Measurements from ENCODE around the gene ENOSF1.

ENOSF1 gene

GRCh38 chr18:644395-645004 lies 67.9 kb downstream of the ENOSF1 start:
- 60% methylated on average over 1 of the region's 2 CpGs; no CpG with 5 or more reads in 1 of the 2 experiments for WGBS, 2 experiments (ENCODE audit: insufficient coverage in 2 of 2)
- Histone ChIP-seq H3K36me3 (ENCODE audit: control insufficient read depth, insufficient read depth, low read length) (no peaks in the 10 kb centered on the region), H3K4me1 (ENCODE audit: control insufficient read depth, insufficient read depth, low read length, poor library complexity, severe bottlenecking) (no peaks in the 10 kb centered on the region), H3K27ac (ENCODE audit: low read depth, low read length, severe bottlenecking) (no peak overlapping the region), H3K4me3 (ENCODE audit: extremely low read depth, insufficient read depth, low read length, poor library complexity, severe bottlenecking) (no peak overlapping the region), H3K9me3 (ENCODE audit: control insufficient read depth, low read length) (no peaks in the 10 kb centered on the region)

- WGBS, 2 experiments (ENCODE audit: insufficient coverage in 2 of 2) = 92 to 93% methylated on average over 3 to 4 of the region's 6 CpGs
- Histone ChIP-seq H3K36me3 (ENCODE audit: control insufficient read depth, insufficient read depth, low read length) (no peaks in the 10 kb centered on the region), H3K27ac (ENCODE audit: low read depth, low read length, severe bottlenecking) (no peak overlapping the region), H3K9me3 (ENCODE audit: control insufficient read depth, low read length) (no peaks in the 10 kb centered on the region), H3K4me3 (ENCODE audit: extremely low read depth, insufficient read depth, low read length, poor library complexity, severe bottlenecking) (no peak overlapping the region), H3K4me1 (ENCODE audit: control insufficient read depth, insufficient read depth, low read length, poor library complexity, severe bottlenecking) (no peaks in the 10 kb centered on the region)
Observed at GRCh38 chr18:641224-641623, 71.2 kb downstream of the ENOSF1 start.

DNA sequence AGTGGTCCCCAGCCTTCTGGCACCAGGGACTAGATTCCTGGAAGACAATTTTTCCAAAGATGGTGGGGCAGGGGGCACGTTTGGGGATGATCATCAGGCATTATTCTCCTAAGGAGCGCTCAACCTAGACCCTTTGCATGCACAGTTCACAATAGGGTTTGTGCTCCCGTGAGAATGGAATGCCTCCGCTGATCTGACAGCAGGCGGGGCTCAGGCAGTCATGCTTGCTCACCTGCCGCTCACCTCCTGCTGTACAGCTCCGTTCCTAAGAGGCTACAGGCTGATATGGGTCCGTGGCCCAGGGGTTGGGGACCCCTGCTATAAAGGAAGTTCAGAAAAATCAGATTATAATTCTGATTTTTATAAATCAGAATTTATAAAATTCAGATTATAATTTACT lies 77.3 kb downstream of the ENOSF1 start:
- WGBS, 2 experiments (ENCODE audit: insufficient coverage in 2 of 2) = 47 to 55% methylated on average over 5 to 6 of the region's 8 CpGs
- H3K27ac ChIP-seq (ENCODE audit: low read depth, low read length, severe bottlenecking) = no peak overlapping the region
- peaks cover 6% of the 10 kb centered on the region for H3K4me1 ChIP-seq (ENCODE audit: control insufficient read depth, insufficient read depth, low read length, poor library complexity, severe bottlenecking)
- H3K36me3 ChIP-seq (ENCODE audit: control insufficient read depth, insufficient read depth, low read length) = no peaks in the 10 kb centered on the region
- no peak overlapping the region for H3K4me3 ChIP-seq (ENCODE audit: extremely low read depth, insufficient read depth, low read length, poor library complexity, severe bottlenecking)
- no peaks in the 10 kb centered on the region for H3K9me3 ChIP-seq (ENCODE audit: control insufficient read depth, low read length)

GRCh38 chr18:634551-635045 lies 77.8 kb downstream of the ENOSF1 start:
- Histone ChIP-seq H3K36me3 (ENCODE audit: control insufficient read depth, insufficient read depth, low read length) (no peaks in the 10 kb centered on the region), H3K9me3 (ENCODE audit: control insufficient read depth, low read length) (no peaks in the 10 kb centered on the region), H3K27ac (ENCODE audit: low read depth, low read length, severe bottlenecking) (no peak overlapping the region), H3K4me1 (ENCODE audit: control insufficient read depth, insufficient read depth, low read length, poor library complexity, severe bottlenecking) (peaks cover 6% of the 10 kb centered on the region), H3K4me3 (ENCODE audit: extremely low read depth, insufficient read depth, low read length, poor library complexity, severe bottlenecking) (no peak overlapping the region)
- WGBS, 2 experiments (ENCODE audit: insufficient coverage in 2 of 2) = no CpG with 5 or more reads among the region's 2 CpGs

GRCh38 chr18:631560-631959 lies 80.9 kb downstream of the ENOSF1 start:
- no peaks in the 10 kb centered on the region for H3K9me3 ChIP-seq (ENCODE audit: control insufficient read depth, low read length)
- no peak overlapping the region for H3K27ac ChIP-seq (ENCODE audit: low read depth, low read length, severe bottlenecking)
- H3K4me3 ChIP-seq (ENCODE audit: extremely low read depth, insufficient read depth, low read length, poor library complexity, severe bottlenecking) = no peak overlapping the region
- H3K36me3 ChIP-seq (ENCODE audit: control insufficient read depth, insufficient read depth, low read length) = no peaks in the 10 kb centered on the region
- peaks cover 6% of the 10 kb centered on the region for H3K4me1 ChIP-seq (ENCODE audit: control insufficient read depth, insufficient read depth, low read length, poor library complexity, severe bottlenecking)

DNA sequence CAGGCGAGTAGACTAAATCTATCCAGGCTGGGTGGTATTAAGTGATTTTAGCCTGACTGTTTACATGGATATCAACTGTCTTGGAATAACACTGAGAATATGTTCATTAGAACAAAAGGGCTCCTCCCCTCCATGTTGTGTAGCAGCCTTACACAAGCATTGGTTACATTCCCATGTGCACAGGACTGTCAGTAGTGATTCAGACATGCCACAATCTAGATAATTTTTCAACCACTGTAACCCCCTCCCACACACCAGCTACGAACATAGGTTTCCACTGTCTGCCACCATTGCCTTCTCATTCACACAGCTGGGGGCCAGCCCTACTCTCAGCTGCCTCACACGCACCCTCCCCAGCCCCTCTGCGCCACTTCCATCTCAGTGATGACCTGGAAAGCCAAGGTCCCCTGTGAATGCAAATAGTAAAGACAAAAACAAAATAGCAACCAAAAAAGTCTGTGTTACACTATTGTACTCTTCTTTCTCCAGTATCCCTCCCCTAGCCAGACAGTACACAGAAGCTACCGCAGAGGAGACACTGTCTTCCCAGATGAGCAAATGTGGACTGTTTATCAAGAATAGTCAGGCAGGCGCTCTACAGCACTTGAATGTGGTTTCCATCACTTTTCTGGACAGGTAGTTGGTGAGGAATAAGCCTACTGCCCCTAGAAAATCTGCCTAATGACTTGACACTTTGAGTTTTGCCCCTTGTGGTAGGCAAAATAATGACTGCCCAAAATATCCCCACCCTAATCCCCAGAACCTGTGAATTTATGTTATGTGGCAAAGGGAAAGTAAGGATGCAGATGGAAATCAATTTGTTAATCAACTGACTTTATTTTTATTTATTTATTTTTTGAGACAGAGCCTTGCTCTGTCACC lies 82.9 kb downstream of the ENOSF1 start:
- peaks cover 2% of the 10 kb centered on the region for H3K4me1 ChIP-seq (ENCODE audit: control insufficient read depth, insufficient read depth, low read length, poor library complexity, severe bottlenecking)
- 88 to 92% methylated on average over 4 to 6 of the region's 6 CpGs for WGBS, 2 experiments (ENCODE audit: insufficient coverage in 2 of 2)
- H3K36me3 ChIP-seq (ENCODE audit: control insufficient read depth, insufficient read depth, low read length) = no peaks in the 10 kb centered on the region
- no peaks in the 10 kb centered on the region for H3K9me3 ChIP-seq (ENCODE audit: control insufficient read depth, low read length)
- H3K4me3 ChIP-seq (ENCODE audit: extremely low read depth, insufficient read depth, low read length, poor library complexity, severe bottlenecking) = no peak overlapping the region
- no peak overlapping the region for H3K27ac ChIP-seq (ENCODE audit: low read depth, low read length, severe bottlenecking)

DNA sequence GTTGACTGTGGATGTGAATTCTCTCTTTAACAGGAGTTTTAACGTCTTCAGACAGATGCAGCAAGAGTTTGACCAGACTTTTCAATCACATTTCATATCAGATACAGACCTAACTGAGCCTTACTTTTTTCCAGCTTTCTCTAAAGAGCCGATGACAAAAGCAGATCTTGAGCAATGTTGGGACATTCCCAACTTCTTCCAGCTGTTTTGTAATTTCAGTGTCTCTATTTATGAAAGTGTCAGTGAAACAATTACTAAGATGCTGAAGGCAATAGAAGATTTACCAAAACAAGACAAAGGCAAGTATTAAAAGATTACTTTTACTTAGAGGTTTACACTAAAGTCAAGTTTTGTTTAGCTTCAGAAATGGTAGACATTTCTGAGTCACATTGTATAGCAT lies 85.2 kb downstream of the ENOSF1 start:
- Histone ChIP-seq H3K4me1 (ENCODE audit: control insufficient read depth, insufficient read depth, low read length, poor library complexity, severe bottlenecking) (no peaks in the 10 kb centered on the region), H3K4me3 (ENCODE audit: extremely low read depth, insufficient read depth, low read length, poor library complexity, severe bottlenecking) (no peak overlapping the region), H3K27ac (ENCODE audit: low read depth, low read length, severe bottlenecking) (no peak overlapping the region), H3K9me3 (ENCODE audit: control insufficient read depth, low read length) (no peaks in the 10 kb centered on the region), H3K36me3 (ENCODE audit: control insufficient read depth, insufficient read depth, low read length) (no peaks in the 10 kb centered on the region)
- WGBS, 2 experiments (ENCODE audit: insufficient coverage in 2 of 2) = 86 to 100% methylated on average over 1 of the region's 2 CpGs

DNA sequence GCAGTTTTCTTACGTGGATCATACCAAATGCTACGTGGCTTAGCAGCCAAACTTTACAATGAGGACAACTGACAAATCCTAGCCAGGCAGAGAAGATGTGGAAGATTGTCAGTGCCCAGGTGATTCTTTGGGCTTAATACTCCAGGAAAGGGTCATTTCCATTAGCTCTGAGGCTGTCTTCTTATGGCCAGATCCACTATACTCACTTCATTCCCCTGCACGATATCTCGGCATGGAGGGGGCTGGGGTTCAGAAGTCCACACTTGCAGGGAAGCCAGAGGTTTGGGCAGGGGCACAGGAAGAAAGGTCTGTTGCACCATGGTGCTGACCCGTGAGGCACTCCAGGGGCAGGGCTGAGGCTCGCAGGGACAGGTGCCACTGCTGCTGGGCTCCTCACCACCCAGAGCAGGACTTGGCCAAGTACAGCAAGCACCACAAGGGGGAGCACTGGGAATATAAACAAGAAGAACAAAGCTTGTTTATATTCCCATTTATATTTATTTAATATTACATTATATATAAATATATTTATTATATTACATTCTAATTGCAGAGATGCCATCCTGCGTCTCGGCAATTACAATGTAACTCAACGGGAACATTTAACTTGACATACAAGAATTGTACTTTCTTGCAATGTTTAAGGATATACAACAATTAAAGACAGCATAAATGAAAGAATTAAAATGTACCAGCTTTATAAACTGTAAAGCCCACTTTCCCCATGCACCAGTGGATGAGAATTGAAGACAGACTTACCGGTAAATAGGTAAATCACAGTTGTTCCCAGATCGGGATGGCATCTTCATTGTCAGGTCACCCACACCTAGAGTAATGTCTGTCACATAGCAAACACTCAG lies 88.4 kb downstream of the ENOSF1 start:
- Histone ChIP-seq H3K4me1 (ENCODE audit: control insufficient read depth, insufficient read depth, low read length, poor library complexity, severe bottlenecking) (no peaks in the 10 kb centered on the region), H3K9me3 (ENCODE audit: control insufficient read depth, low read length) (no peaks in the 10 kb centered on the region), H3K27ac (ENCODE audit: low read depth, low read length, severe bottlenecking) (no peak overlapping the region), H3K36me3 (ENCODE audit: control insufficient read depth, insufficient read depth, low read length) (no peaks in the 10 kb centered on the region), H3K4me3 (ENCODE audit: extremely low read depth, insufficient read depth, low read length, poor library complexity, severe bottlenecking) (no peak overlapping the region)
- 67 to 75% methylated on average over 2 to 4 of the region's 11 CpGs for WGBS, 2 experiments (ENCODE audit: insufficient coverage in 2 of 2)

GRCh38 chr18:622289-622688 lies 90.1 kb downstream of the ENOSF1 start:
- H3K27ac ChIP-seq (ENCODE audit: low read depth, low read length, severe bottlenecking) = no peak overlapping the region
- no peaks in the 10 kb centered on the region for H3K4me1 ChIP-seq (ENCODE audit: control insufficient read depth, insufficient read depth, low read length, poor library complexity, severe bottlenecking)
- H3K9me3 ChIP-seq (ENCODE audit: control insufficient read depth, low read length) = no peaks in the 10 kb centered on the region
- WGBS, 2 experiments (ENCODE audit: insufficient coverage in 2 of 2) = 98% methylated on average over 6 of the region's 6 CpGs
- H3K4me3 ChIP-seq (ENCODE audit: extremely low read depth, insufficient read depth, low read length, poor library complexity, severe bottlenecking) = no peak overlapping the region
- no peaks in the 10 kb centered on the region for H3K36me3 ChIP-seq (ENCODE audit: control insufficient read depth, insufficient read depth, low read length)

- Histone ChIP-seq H3K4me3 (ENCODE audit: extremely low read depth, insufficient read depth, low read length, poor library complexity, severe bottlenecking) (no peak overlapping the region), H3K27ac (ENCODE audit: low read depth, low read length, severe bottlenecking) (no peak overlapping the region), H3K9me3 (ENCODE audit: control insufficient read depth, low read length) (no peaks in the 10 kb centered on the region), H3K4me1 (ENCODE audit: control insufficient read depth, insufficient read depth, low read length, poor library complexity, severe bottlenecking) (no peaks in the 10 kb centered on the region), H3K36me3 (ENCODE audit: control insufficient read depth, insufficient read depth, low read length) (no peaks in the 10 kb centered on the region)
- WGBS, 2 experiments (ENCODE audit: insufficient coverage in 2 of 2) = 60 to 81% methylated on average over 3 to 4 of the region's 7 CpGs
Observed at GRCh38 chr18:621291-622043, 91.0 kb downstream of the ENOSF1 start.

All from mesodermal cell (in vitro differentiated cells).